Cerebellar nuclear complex (tissue), 1 donor: Measurements from ENCODE around the gene BZW1.

Source experiments
- DNase-seq, 2 experiments: peaks; one replicate each; lab custom pipeline; 2025; lab: John Stamatoyannopoulos, UW

The BZW1 gene

GRCh38 chr2:200839513-200839912 lies 27.8 kb downstream of the BZW1 start:
- DNase-seq = no peak

GRCh38 chr2:200843993-200844948 lies 32.6 kb downstream of the BZW1 start:
- DNase-seq = no peak

- no peak for DNase-seq
Measured at GRCh38 chr2:200845194-200845593, 33.5 kb downstream of the BZW1 start.

DNA sequence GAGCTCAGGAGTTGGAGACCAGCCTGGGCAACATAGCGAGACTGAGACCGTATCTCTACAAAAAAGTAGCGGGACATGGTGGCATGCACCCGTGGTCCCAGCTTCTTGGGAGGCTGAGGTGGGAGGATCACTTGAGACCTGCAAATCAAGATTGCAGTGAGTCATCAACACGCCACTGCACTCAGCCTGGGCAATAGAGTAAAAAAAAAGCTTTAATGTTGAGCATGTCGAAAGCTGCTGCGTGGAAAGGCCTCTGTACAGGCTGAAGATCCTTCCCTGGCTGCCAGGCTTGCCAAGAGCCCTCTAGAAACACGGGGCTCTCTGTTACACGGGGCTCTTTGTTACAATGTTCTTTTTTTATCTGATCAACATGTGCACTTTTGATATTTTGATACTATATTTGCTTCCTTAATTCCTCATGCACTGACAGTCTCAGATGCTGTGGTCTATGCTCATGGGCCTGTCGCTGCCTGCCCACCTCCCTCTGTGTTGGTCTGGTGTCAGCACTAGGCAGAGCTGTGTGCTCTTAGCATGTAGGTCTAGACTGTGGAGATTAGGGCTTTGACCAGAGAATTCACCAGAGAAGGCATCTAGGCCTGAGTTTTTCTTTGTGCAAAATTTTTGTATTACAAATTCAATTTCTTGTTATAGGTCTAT lies 34.1 kb downstream of the BZW1 start:
- DNase-seq = no peak

GRCh38 chr2:200847269-200847668 lies 35.6 kb downstream of the BZW1 start:
- no peak for DNase-seq

GRCh38 chr2:200847939-200848338 lies 36.2 kb downstream of the BZW1 start:
- no peak for DNase-seq

DNA sequence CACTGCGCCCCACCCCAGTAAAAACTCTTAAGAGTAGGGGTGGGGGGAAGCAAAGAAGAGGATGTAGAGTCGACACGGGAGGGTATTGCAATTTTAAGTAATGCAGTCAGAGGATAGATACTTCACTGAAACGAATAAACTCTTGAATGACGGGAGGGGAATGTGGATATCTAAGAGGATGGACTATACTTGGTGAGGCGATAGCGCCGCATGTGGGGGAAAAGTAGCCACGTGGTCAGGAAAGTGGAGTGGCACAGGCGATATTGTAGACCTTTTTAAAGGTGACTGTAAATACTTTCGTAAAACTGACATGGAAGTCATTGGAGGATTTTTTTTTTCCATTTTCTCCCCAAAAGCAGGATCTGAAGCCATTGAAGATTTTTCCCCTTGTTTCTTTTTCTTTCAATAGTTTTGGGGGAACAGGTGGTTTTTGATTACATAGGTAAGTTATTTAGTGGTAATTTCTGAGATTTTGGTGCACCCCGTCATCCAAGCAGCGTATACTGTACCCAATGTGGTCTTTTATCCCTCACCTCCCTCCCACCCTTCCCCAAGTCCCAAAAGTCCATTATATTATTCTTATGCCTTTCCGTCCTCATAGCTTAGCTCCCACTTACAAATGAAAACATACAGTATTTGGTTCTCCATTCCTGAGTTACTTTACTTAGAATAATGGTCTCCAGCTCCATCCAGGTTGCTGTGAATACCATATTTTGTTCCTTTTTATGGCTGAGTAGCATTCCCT lies 39.0 kb downstream of the BZW1 start:
- DNase-seq = no peak

GRCh38 chr2:200851398-200852248 lies 39.9 kb downstream of the BZW1 start:
- DNase-seq = no peak

- DNase-seq = no peak
Measured at GRCh38 chr2:200852605-200853004, 40.9 kb downstream of the BZW1 start.

DNA sequence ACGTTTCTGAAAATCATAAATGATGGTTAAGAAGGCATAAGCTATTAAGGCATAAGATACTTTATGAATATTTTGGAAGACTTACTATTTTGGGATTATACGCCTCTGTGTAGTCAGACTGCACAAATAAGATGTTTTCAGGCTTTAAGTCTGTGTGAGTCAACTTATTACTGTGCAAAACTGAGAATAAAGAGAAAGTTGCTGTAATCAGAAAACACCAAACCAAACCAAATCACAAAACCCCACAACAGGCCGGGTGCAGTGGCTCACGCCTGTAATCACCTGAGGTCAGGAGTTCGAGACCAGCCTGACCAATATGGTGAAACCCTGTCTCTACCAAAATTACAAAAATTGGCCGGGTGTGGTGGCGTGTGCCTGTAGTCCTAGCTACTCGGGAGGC lies 45.1 kb downstream of the BZW1 start:
- no peak for DNase-seq

DNA sequence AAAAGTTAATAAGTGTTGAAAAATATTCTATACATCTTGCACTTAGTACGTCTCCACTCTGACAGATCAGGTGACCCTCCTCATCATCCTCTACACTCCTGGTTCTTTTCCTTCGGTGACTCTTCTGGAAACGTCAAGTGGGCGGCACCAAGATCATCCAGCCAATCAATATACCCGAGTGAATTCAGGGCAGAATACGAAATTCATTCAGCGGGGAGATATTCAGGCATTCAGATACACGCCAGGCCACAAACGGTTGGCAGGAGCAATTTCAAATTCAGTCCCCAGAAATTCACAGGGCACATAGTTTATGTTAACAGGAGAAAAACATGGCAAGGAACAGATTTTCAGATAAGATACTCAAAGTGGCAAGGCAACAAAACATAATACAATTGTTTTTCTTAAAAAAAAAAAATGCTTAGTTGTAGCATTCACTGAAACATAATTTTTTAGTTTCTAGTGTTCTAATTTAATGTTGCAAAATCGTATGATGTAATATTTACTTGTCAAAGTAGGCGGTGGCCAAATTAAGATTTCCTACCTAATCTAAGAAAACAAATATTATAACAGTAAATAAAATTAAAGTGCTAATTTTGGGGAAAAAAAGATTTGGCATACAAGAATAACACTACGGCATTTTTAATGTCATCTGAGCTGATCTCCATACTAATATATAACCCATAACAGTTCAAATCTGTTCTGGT lies 48.5 kb downstream of the BZW1 start:
- DNase-seq = no peak

GRCh38 chr2:200861617-200862155 lies 50.0 kb downstream of the BZW1 start:
- no peak for DNase-seq

DNA sequence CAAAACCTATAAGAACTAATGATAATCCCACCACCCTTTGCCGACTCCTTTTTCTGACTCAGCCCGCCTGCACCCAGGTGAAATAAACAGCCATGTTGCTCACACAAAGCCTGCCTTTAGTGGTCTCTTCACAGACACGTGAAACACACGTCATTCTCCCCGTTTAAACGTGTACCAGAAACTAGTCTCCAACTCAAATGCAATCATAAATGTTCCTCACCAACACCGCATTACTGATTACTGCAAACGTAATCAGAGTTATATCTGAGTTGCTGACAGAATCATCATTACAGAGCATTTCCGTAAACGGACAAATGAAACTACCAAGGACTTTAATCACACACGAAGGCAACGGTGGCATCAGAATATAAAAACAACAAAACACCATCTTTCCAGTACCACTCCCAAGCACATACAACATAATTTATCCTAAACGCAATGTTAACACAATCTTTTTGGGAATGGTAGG lies 50.9 kb downstream of the BZW1 start:
- no peak for DNase-seq

DNA sequence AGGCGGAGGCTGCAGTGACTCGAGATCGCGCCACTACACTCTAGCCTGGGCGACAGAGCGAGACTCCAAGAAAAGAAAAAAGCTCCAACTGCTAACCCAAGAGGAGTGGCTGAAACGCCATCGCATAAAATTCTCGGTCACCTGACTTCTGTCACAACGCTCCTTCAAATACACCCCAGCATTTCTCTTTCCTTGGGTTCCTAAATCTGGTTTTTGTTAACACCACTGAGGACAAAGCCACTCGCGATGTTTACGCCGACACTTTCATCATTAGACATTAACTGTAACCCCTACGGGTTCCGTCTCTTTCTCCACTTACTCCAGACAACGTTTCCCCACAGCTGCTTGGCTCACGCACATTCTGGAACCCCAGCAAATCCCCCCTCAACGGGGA lies 52.1 kb downstream of the BZW1 start:
- DNase-seq = no peak

- DNase-seq = peak; percentile 65 to 82
Measured at GRCh38 chr2:200864176-200865034, 52.7 kb downstream of the BZW1 start, which contains the start of gene CLK1. CLK1 (minus strand) TSS chr2:200864658; CDS start chr2:200861862, 2,796 bp downstream.

DNA sequence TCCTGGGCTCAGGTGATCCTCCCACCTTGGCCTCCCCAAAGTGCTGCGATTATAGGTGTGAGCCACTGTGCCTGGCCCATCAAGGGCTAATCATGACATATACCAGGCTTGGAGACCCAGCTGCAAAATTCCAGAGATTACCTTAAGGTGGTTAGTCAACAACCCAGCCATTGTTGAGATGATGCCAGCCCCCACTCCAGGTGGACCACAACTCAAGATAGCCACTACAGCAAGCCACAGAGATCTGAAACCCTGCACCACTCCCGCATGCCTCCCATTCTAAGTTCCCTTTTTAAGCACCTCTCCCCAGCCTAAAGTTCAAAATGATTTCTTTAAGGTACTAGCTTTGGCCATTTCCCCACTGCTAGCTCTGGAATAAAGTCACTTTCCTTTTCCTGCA lies 57.3 kb downstream of the BZW1 start:
- no peak for DNase-seq

DNA sequence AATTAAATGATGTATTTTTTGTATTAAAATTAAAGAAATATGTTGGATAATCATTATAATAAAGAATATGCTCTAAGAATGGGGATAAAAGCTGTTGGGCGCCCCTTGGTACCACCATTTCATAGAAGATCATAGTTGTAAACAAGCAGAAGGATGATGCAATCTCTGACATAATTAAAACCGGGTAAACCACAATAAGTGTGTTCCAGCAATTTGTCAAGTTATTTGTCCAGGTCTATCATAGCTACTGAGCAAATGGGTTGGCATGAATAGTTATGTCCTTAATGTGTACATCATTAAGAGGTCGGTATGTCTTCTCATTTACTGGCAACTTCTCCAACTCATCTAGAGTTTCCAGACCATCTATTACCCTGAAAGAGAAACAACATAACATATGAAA lies 59.4 kb downstream of the BZW1 start:
- no peak for DNase-seq

DNA sequence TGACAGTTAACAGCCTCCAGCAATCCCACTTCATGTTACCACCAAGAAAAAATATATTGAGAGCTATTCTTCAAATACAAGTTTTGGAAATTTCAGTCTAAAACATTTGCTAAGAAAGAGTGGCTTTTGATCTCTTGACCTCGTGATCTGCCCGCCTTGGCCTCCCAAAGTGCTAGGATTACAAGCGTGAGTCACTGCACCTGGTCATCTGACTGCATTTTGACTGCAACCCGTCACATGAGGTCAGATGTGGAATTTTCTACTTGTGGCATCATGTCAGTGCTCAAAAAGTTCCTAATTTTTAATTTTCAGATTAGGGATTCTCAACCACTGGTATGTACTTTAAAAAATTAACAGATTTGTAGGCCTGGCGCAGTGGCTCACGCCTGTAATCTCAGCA lies 61.9 kb downstream of the BZW1 start:
- no peak for DNase-seq
